ENCODE results near the gene C19orf38.

GRCh38 chr19:10832939-10833296 lies 15.3 kb upstream of the C19orf38 start:
- TF ChIP-seq CTCF (IDR thresholded peaks at IDR 0.05) (no peak), POLR2A (IDR thresholded peaks at IDR 0.05) (no peak)

Data from Peyer's patch (tissue), 4 donors.